ENCODE results near the gene FBXO10. TPM values are rescaled to one million over a fixed set of nuclear protein-coding genes. Genes with fewer than 3 reads are reported as not detected.

The FBXO10 gene
- total and polyA plus RNA-seq, 8 donors, result 8.0 to 12.0 (median 9.9) TPM

GRCh38 chr9:37566716-37567115 lies 9.5 kb downstream of the FBXO10 start:
- H3K36me3 ChIP-seq, result peaks cover 0 to 5% of the 10 kb centered on the region in 2 donors
- TF ChIP-seq CTCF (IDR thresholded peaks at IDR 0.05), result no peak
- no peak for ATAC-seq
- H3K27ac ChIP-seq, result no peak overlapping the region
- no peak for DNase-seq
- peaks cover 0 to 11% of the 10 kb centered on the region in 2 donors for H3K9me3 ChIP-seq
- intact Hi-C loops (cut with DNase I), result no loop called here
- no peak overlapping the region for H3K4me3 ChIP-seq
- H3K4me1 ChIP-seq, result no peaks in the 10 kb centered on the region
- no peaks in the 10 kb centered on the region for H3K27me3 ChIP-seq

GRCh38 chr9:37565661-37566618 lies 10.2 kb downstream of the FBXO10 start:
- no peak overlapping the region for H3K27ac ChIP-seq
- intact Hi-C loops (cut with DNase I), result no loop called here
- H3K9me3 ChIP-seq, result peaks cover 0 to 11% of the 10 kb centered on the region in 2 donors
- no peaks in the 10 kb centered on the region for H3K4me1 ChIP-seq
- H3K27me3 ChIP-seq, result no peaks in the 10 kb centered on the region
- DNase-seq, result no peak
- peaks cover 0 to 5% of the 10 kb centered on the region in 2 donors for H3K36me3 ChIP-seq
- no peak for TF ChIP-seq CTCF (IDR thresholded peaks at IDR 0.05)
- no peak for ATAC-seq
- H3K4me3 ChIP-seq, result no peak overlapping the region

- H3K4me1 ChIP-seq, result no peaks in the 10 kb centered on the region
These were observed 11.3 kb downstream of the FBXO10 start for GRCh38 chr9:37564916-37565315.

GRCh38 chr9:37563806-37564513 lies 12.2 kb downstream of the FBXO10 start:
- Histone ChIP-seq H3K9me3 (peaks cover 0 to 11% of the 10 kb centered on the region in 2 donors), H3K27ac (no peak overlapping the region), H3K27me3 (no peaks in the 10 kb centered on the region), H3K4me1 (no peaks in the 10 kb centered on the region), H3K36me3 (peaks cover 0 to 5% of the 10 kb centered on the region in 2 donors), H3K4me3 (no peak overlapping the region)
- DNase-seq (no peak), ATAC-seq (no peak)
- no peak for TF ChIP-seq CTCF (IDR thresholded peaks at IDR 0.05)
- intact Hi-C loops (cut with DNase I), result no loop called here

More at GRCh38 chr9:37564916-37565315, 11.3 kb downstream of the FBXO10 start:
- H3K4me3 ChIP-seq, result no peak overlapping the region
- peaks cover 0 to 5% of the 10 kb centered on the region in 2 donors for H3K36me3 ChIP-seq
- H3K27me3 ChIP-seq, result no peaks in the 10 kb centered on the region
- H3K9me3 ChIP-seq, result peaks cover 0 to 11% of the 10 kb centered on the region in 2 donors
- no peak for DNase-seq
- no peak for TF ChIP-seq CTCF (IDR thresholded peaks at IDR 0.05)
- ATAC-seq, result no peak
- no peak overlapping the region for H3K27ac ChIP-seq
- intact Hi-C loops (cut with DNase I), result no loop called here

GRCh38 chr9:37562826-37563225 lies 13.4 kb downstream of the FBXO10 start:
- peaks cover 0 to 11% of the 10 kb centered on the region in 2 donors for H3K9me3 ChIP-seq
- intact Hi-C loops (cut with DNase I), result no loop called here

More at GRCh38 chr9:37562826-37563225, 13.4 kb downstream of the FBXO10 start:
- Histone ChIP-seq H3K27me3 (no peaks in the 10 kb centered on the region), H3K36me3 (peaks cover 0 to 5% of the 10 kb centered on the region in 2 donors), H3K4me3 (no peak overlapping the region), H3K27ac (no peak overlapping the region), H3K4me1 (no peaks in the 10 kb centered on the region)
- DNase-seq, result no peak
- no peak for TF ChIP-seq CTCF (IDR thresholded peaks at IDR 0.05)
- ATAC-seq, result no peak

Measured in left lung (tissue), 10 donors.